NCI-H82 treated with DMSO at 0.1 percent for 48 hours (cell line): ENCODE measurements around the gene CARD11.
"Not testable (repeated sequence)": the region's sequence is repeated elsewhere in the genome, so short reads cannot be mapped to it uniquely, and the experiment has no call there.

Source experiments
- DNase-seq: peaks from one replicate; lab custom pipeline; 2025; ENCODE audit not compliant: unreplicated experiment; lab: John Stamatoyannopoulos, UW

The CARD11 gene

GRCh38 chr7:2966466-2967078 is 77.1 kb downstream of the CARD11 start:
- no peak for DNase-seq

DNA sequence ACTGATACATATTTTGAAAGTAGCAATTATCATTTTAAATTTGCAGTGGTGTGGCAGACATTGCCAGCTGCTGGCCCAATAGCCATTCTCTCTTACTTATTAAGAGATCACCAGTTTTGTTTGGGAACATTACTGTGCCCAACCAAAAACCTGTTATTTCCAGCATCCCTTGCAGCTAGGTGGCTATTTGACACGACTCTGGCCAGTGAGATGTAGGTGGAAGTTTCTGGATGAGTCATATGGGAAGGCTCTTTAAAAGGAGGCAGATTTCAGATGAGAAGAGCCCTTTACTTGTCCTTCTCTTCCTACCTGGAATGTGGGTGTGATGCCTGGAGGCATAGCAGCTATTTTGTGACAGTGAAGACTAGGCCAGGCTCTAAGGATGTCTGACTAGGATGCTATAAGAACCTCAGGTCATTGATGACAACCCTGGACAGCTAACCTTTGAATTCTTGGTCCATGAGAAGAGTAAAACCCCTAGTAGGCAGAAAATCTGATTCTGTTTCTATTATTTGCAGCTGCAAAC is 77.9 kb downstream of the CARD11 start:
- no peak for DNase-seq

GRCh38 chr7:2965301-2965700 is 78.4 kb downstream of the CARD11 start:
- no peak for DNase-seq

DNA sequence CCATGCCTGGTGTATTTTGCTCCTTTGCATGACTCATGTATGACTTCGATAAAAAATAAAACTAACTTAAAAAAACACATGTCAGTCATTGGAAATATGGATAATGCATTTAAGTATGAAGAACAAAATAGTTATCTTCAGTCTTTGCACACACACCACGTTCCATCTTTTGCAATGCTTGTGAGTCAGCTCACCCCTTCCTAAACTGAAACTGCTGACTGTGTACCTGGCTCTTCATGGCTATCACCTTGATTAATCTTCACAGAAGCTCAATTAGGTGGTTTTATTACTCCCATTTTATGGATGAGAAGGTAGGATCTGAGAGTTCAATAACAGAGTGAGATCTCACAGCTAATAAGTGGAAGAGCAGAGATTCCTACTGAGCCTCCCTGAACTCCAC is 79.5 kb downstream of the CARD11 start:
- no peak for DNase-seq

DNA sequence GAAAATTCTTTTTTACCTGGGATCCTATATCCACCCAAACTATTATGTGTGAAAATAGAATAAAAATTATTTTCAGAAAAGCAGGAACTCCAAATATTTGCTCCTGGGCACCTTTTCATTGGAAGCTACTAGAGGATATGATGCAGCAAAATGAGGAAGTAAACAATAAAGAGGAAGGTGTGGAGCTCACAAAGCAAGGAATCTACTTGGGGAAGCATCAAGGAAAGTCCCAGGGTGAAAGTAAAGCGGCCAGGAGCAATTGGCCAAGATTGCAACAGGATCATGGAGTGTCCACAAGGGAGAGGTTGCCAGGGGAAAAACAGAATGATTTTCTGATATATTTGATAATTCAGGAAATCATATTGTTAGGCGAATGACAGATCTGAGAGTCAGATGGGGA is 80.8 kb downstream of the CARD11 start:
- no peak for DNase-seq

DNA sequence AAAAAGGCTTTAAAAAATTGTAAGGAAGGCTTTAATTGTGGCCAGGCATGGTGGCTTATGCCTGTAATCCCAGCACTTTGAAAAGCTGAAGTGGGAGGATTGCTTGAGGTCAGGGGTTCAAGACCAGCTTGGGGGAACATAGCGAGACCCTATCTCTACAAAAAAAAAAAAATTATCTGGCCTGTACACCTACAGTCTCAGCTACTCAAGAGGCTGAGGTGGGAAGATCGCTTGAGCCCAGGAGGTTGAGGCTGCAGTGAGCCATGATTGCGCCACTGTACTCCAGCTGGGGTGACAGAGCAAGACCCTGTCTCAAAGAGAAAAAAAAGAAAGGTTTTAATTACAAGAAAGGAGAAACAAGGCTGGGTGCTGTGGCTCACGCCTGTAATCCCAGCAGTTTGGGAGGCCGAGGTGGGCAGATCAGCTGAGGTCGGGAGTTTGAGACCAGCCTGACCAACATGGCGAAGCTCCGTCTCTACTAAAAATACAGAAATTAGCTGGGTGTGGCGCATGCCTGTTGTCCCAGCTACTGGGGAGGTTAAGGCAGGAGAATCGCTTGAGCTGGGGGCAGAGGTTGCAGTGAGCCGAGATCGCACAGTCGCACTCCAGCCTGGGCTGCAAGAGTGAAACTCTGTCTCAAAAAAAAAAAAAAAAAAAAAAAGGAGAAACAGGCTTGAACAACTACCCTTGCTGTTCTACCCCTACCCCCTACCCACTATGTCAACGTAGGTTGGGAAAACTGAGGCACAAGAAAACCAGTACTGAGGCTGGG is 83.7 kb downstream of the CARD11 start:
- DNase-seq, result no peak

DNA sequence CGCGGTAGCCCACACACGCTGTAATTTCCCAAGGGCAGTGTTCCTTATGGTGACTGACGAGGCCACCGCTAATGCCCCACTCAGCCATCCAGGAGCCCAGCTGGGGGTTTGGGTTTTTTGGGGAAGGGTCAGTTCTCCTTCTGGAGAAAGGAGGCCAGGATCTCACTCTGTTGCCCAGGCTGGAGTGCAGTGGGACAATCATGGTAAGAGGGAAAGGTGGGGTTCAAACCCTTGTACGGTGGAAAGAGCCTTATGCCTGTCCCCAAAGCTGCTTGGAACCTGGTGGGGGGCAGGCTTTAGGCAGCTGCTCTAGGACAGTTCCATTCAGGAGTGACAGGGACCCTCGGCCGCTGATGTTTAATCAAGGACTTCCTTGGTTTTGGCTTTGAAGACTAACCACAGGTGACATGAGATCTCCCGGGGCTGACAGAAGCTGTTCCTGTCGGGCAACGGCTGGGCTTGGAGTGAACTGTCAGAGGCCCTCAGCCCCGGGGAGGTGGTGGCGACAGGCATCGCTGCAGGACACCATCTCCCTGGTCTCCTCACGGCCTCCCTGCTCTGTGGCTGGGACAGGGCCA is 84.5 kb downstream of the CARD11 start:
- DNase-seq, result no peak

GRCh38 chr7:2958416-2959102 is 85.1 kb downstream of the CARD11 start:
- DNase-seq, result no peak

GRCh38 chr7:2957369-2957727 is 86.3 kb downstream of the CARD11 start:
- not testable (repeated sequence) for DNase-seq

- DNase-seq, result no peak
Measured at GRCh38 chr7:2956526-2957368, 86.9 kb downstream of the CARD11 start.

- no peak for DNase-seq
Measured at GRCh38 chr7:2956076-2956475, 87.6 kb downstream of the CARD11 start.

DNA sequence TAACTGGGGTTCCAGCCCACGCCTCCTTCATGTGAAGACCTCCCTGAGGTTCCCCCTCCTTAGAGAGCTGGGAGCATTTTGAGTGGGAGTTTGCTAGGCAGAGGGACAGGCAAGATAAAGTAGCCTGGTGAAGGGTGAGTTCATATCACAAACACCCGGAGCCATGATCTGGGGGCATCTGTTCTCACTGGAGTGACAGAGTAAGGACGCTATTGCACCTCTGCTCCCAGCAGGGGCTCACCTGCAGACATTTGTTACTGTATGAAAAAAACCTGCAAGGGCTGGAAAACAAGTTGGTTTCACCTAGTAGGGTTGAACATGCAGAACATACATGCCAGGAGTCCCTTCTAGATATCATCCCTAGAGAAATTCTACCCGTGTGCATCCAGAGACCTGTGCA is 88.4 kb downstream of the CARD11 start:
- no peak for DNase-seq

DNA sequence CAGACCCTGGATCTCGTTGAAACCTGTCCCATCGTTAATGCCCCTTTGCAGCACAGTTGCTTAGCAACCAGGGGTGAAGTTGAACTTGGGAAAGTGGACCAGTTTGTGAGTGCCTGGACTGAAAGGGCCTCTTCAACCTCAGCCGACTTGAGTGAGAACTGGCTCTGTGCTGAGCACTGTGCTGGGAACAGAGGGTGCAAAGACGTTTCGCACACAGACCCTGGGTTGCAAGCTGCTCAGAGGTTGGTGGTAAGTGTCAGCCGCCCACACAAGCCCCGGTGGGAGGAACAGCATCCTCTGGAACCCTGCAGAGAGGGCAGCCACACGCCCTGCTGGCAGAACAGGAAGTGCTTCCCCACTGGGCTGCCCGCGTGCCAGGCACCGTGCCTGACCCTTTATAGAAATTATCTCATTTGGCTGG is 89.2 kb downstream of the CARD11 start:
- no peak for DNase-seq

- no peak for DNase-seq
Measured at GRCh38 chr7:2953588-2954407, 89.9 kb downstream of the CARD11 start.

GRCh38 chr7:2953099-2953498 is 90.6 kb downstream of the CARD11 start:
- no peak for DNase-seq

DNA sequence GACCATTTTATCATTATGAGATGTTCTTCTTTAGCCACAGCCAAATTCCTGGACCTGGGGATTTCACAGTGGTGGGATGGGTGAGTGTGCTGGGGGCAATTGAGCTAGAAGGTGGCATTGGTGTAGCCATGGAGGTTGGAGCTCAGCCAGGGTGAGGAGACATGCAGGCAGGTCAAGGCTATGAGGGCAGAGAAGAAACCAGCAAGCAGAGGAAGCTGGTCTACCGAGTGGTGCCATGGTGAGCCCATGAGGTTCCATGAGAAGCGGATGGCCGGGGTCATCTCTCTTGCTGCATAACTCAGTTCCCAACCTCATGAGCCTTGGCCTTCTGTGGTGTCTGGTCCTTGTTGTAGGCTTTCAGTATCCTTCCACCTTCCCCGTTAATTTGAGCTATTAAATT is 91.4 kb downstream of the CARD11 start:
- DNase-seq, result no peak

- no peak for DNase-seq
Measured at GRCh38 chr7:2950578-2950977, 93.1 kb downstream of the CARD11 start.

DNA sequence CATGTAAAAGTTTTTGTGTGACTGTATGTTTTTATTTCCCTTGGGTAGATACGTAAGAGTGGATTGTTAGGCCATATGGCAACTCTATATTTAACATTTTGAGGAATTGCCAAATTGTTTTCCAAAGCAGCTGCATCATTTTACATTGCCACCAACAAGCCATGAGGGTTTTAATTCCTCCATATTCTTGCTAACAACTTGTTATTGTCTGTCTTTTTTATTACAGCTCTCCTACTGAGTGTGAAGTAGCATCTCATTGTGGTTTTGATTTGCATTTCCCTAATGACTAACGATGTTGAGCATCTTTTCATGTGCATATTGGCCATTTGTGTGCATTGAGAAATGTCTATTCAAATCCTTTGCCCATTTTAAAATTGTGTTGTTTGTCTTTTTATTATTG is 94.9 kb downstream of the CARD11 start:
- DNase-seq, result no peak

- DNase-seq, result no peak
Measured at GRCh38 chr7:2947058-2947780, 96.4 kb downstream of the CARD11 start.
